Smooth muscle cell of trachea (primary cell): ENCODE results near the gene LTB4R2. TPM values are rescaled to one million over a fixed set of nuclear protein-coding genes. Genes with fewer than 3 reads are reported as not detected.

Experiments used
- total RNA-seq: library from RNA; depleted of rRNA; stranded (reverse); fragments of >200 nt; gene quantifications from 2 replicates; pipeline ENCODE4 v1.2.1, GENCODE V29; 2014

The LTB4R2 gene, protein sequence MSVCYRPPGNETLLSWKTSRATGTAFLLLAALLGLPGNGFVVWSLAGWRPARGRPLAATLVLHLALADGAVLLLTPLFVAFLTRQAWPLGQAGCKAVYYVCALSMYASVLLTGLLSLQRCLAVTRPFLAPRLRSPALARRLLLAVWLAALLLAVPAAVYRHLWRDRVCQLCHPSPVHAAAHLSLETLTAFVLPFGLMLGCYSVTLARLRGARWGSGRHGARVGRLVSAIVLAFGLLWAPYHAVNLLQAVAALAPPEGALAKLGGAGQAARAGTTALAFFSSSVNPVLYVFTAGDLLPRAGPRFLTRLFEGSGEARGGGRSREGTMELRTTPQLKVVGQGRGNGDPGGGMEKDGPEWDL
- 3.8 and 4.6 TPM in 2 replicates for total RNA-seq

DNA sequence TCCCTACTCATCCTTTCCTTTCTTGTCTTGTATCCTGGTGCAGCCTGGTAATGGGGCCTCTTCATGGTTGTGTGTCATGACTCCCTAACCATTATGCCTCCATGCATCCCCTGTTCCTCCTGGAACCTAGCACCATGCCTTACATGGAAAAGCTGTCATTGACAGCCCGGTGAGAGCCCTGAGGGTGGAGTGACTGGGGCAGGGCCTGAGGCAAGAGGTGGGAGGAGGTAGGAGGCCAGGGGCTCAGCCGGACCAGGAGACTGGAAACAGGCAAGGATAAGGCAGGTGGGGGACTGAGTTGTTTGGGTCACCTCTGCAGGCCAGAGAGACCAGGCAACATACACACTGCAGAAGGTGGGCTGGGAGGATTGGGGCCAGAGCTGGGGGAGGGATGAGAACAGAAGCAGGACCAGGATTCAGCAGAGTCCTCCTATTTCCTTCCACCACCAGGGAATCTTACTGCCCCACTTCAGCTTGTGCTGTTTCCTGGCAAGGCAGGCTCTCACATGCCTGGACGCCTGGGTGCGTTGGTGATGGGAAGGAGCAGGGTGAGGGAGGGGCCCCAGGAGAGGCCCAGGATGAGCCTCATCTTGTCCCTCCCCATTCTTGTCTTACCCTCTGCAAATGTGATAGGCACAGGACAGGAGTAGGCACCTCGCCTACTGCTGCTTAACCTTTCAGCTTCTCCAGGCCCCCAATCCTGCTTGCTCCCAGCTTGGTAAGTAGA is at the start of gene LTB4R2:
TSS of gene LTB4R2 (plus strand) at position 603 of the 727 bp plus-strand sequence. CDS start 525 bp downstream, outside the sequence.

DNA sequence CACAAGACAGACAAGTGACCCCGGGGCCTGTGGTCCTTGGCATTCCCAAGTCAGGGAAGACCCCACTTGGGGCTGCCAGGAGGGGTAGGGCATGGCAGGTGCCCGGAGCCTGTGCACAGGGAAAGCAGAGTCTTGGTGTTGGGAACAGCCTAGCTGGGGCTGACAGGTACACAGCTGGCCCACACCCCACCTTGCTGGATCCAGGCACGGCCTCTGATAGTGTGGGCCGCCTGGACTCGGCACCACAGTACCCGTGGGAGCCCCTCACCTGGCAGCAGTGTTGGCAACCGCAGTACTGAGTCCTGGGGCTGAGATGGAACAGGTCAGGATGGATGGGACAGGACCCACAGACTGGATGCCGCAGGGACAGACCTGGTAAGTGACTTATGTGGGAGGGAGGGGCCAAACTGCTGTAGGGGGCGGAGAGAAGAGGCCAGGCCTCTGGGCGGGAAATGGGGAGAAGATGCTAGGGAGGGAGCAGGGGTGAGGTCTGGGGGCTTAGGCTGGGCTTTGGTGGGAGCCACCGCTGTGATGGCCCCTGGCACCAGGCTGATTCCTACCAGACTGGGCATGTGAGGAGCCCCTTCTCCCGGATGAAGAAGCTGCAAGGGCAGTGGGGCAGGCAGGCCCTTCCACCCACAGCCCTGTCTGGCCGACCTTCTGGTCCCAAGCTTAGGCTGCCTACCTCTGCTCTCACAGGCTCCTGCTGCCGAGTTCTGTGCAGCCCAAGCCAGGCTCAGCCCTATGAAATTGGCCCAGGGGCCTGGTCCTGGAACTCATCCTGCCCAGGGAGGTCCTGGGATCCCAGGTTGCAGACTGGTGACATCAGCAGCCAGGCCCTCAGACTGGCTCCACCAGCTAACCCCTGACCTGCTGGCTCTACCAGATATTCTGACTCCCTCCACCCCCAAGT is 46.9 kb upstream of the LTB4R2 start, which contains the start of gene TGM1:
TSS of gene TGM1 (minus strand) at position 357 of the 913 bp plus-strand sequence. CDS start 825 bp downstream, outside the sequence.

DNA sequence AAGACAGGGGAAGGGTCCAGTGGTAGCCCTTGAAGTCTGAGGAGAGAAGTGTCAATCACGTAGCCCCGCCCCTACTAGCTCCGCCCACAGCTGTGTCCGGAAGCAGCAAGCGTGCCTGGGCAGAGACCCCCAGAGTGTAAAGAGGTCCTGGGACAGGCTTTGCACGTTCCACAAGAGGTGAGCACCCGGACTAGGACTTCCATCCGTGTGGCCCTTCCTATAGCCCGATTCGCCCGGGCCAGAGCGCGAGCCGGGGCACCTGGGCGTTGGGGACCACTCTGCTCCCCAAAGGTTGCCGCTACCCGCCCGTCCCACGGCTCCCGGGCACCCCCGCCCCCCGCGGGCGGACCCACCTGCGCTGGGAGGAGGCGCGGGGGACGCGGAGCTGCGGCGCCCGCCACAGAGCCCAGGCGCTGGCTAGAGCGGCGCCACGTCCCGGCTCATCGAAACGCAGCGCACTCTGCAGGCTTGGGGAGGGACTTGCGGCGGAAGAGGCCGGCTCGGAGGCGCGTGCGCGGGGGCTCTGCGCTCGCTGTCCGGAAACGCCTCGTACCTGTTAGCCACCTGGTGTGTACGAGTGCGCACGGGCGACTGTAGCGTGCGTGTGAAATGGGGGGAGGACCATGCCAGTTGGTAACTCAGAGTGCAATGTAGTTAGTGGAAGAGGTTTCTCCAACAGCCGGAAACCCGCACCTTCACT is 38.7 kb upstream of the LTB4R2 start, which contains the start of gene RABGGTA:
TSS of gene RABGGTA (minus strand) at position 464 of the 700 bp plus-strand sequence. CDS start 482 bp downstream, outside the sequence.

DNA sequence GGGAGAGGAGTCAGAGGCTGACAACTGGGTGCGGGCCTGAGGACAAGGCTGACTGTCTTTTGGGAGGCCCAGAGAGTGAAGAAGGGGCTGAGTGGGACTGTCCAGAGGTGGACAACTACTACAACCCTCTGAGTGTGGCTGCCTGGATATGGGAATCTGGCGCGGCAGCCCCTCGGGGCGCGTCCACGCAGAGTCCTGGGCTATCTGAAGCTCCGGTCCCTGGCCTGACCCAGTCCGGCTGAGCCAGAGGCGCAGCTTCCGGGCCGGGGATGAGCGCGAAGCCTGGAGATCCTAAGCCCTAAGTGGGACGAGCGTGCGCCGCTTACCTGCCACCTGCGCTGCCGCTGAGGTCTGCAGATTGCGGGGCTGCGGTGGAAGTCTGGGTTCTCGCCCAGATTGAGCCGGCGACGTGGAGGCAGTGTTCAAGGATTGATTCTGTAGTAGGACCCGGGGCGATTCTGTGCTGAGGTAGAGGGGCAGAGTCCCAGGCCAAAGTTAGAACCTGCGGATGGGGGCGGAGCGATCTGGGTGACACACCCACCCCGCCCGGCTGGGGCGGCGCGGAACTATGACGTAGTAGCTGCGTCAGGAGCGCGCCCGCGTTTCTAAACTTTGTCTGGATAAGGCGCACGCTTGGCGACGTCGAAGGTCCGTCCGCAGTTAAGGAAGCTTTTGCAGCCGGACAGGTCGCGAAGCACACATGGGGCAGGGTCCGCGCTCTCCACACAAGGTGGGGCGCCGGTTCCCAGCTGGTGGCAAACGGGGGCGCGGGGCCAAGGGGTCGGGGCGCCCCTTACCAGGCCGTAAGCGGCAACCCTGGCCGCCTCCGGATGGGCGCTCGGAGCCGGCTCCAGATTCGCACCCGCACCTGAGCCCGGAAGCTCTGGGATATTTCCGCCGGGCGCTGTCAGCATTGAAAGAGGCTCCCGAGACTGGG is 10.4 kb upstream of the LTB4R2 start, which contains the start of the genes DHRS1 and NOP9:
TSS of gene DHRS1 (minus strand) at position 526 of the 937 bp plus-strand sequence. CDS start 674 bp downstream, outside the sequence.
TSS of gene NOP9 (plus strand) at position 596 of the 937 bp plus-strand sequence. CDS start at position 701, 105 bp downstream.

DNA sequence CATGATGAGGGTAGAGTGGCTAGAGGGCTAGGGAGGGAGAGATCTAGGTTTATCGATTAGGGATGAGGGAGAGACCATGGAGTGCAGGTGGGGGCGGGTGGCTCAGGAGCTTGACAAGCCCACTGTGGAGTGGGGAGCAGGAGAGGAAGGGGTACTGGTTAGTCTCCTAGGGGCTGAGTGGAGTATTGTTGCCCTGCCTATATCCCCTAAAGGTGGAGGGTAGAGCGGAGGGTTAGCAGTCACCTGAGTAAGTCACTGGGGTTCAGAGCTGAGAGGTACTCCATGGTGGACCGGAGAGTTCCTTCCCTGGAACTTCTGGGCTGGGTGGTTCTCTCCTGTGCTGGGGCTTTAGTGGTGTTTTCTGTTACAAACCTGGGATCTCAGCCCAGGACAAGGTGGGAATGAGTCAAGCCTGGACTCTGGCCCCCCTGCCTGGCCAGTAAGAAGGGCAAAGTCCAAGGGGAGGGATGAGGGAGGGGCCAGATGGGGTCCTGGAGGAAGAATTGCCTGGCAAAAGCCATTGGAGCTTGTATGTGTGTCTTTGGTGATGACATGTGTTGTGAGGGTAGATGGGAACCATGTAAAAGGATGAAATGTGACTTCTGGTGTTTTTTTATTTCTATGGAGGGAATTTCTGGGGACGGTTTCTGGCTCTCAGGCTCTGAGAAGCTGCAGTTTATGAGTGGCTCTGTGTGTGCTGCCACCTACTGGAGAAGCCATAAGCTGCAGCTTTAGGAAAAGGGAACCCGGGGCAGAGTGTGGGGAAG is 2.2 kb upstream of the LTB4R2 start, which contains the start of gene CIDEB:
TSS of gene CIDEB (minus strand) at position 403 of the 767 bp plus-strand sequence. CDS start at position 284, 119 bp downstream.

DNA sequence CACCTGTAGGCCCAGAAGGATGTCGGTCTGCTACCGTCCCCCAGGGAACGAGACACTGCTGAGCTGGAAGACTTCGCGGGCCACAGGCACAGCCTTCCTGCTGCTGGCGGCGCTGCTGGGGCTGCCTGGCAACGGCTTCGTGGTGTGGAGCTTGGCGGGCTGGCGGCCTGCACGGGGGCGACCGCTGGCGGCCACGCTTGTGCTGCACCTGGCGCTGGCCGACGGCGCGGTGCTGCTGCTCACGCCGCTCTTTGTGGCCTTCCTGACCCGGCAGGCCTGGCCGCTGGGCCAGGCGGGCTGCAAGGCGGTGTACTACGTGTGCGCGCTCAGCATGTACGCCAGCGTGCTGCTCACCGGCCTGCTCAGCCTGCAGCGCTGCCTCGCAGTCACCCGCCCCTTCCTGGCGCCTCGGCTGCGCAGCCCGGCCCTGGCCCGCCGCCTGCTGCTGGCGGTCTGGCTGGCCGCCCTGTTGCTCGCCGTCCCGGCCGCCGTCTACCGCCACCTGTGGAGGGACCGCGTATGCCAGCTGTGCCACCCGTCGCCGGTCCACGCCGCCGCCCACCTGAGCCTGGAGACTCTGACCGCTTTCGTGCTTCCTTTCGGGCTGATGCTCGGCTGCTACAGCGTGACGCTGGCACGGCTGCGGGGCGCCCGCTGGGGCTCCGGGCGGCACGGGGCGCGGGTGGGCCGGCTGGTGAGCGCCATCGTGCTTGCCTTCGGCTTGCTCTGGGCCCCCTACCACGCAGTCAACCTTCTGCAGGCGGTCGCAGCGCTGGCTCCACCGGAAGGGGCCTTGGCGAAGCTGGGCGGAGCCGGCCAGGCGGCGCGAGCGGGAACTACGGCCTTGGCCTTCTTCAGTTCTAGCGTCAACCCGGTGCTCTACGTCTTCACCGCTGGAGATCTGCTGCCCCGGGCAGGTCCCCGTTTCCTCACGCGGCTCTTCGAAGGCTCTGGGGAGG is 985 bp downstream of the LTB4R2 start, which contains the start of gene LTB4R:
TSS of gene LTB4R (plus strand) at position 857 of the 959 bp plus-strand sequence. CDS start 4,150 bp downstream, outside the sequence.

DNA sequence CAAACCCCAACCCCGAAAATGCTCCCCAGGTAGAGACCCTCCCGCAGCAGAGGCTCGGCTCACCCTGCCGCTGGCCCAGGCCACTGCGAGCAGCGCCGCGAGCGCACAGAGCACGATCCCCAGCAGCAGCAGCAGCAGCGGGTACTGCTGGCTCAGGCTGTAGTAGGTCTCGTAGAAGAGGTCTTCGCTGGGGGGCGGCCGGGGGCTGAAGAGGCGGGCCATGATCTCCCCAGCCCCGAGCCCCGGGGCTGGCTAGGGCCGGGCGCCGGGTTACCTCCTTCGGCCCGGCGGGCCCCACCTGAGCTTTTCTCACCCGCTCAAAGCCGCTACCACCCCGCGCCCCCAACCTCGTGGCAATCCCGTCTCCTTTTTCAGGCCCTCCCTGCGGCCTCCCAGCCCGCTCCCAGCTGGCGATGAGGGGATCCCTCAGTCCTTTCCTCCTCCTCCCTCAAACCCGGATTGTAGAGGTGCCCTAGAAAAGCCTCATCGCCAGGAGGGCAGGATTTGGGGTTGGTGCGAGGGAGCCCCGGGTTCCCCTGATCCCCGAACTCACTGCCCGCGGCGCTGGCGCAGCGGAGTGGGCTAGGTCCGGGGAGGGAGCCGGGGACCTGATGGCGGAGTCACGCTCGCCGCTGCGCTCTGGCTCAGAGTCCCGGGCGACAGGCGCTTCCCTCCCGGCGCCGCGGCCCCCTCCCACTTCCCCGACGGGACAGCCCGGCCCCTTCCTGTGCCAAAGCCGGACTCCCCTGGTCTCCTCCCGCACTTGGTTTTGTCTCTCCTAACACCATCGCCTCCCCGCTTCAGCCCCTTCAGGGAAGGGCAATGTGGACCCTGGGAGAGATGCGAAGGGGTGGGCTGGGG is 24.7 kb downstream of the LTB4R2 start, which contains the start of gene ADCY4:
TSS of gene ADCY4 (minus strand) at position 641 of the 861 bp plus-strand sequence. CDS start at position 222, 419 bp downstream.

DNA sequence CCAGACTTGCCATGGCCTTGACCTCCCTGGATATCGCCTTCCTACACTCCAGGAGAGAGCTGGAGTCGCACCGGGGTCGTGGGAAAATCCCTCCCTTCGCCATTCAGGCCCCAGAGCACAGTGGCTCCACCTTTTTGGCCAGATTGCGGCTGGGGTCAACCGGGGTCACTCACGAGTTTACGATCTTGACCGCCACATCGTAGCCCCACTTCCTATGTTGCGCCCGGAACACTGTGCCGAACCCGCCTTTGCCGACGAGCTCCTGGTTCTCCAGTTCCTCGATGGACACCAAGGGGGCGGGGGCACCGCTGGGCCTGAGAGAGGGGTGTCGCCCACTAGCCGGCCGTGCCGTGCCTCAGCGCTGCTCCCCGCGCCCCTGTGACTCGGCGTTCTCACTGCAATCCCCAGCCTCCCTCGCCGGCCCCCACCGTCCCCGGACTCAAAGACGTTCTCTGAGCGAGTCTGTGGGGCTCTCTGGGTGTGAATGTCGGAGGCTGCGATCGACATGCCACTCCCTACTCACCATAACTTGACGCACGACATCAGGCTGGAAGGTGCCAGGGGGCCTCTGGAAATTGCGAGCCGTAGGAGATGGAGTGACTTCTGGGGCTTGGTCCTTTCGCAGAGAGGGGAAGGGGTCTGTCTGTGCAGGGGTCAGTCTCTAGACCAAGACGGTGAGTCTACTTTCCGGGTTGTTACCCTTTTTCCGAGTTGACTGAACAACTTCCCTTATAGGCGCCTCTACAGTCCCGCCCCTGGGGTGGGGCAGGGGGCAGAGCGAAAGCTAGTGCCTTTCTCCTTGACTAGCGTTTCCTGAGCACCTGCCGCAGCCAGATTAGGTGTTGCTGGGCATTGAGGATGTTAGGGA is 29.6 kb downstream of the LTB4R2 start, which contains the start of gene RIPK3:
TSS of gene RIPK3 (minus strand) at position 708 of the 868 bp plus-strand sequence. CDS start at position 543, 165 bp downstream.

Other genes starting within 250 kb of the LTB4R2 start
- not detected in 2 replicates for gene CPNE6, start 238.6 kb upstream of the LTB4R2 start, total RNA-seq
- gene PCK2, start 215.8 kb upstream of the LTB4R2 start, total RNA-seq: 25.0 and 35.4 TPM in 2 replicates
- 69.5 and 88.2 TPM in 2 replicates for gene DCAF11, start 195.4 kb upstream of the LTB4R2 start, total RNA-seq
- 0.83 and 0.87 TPM in 2 replicates for gene NRL, start 195.2 kb upstream of the LTB4R2 start, total RNA-seq
- 0.33 and 0.44 TPM in 2 replicates for gene FITM1, start 179.5 kb upstream of the LTB4R2 start, total RNA-seq
- 132 and 143 TPM in 2 replicates for gene PSME1, start 173.9 kb upstream of the LTB4R2 start, total RNA-seq
- 11.1 and 25.2 TPM in 2 replicates for gene EMC9, start 168.5 kb upstream of the LTB4R2 start, total RNA-seq
- 87.2 and 117 TPM in 2 replicates for gene PSME2, start 163.5 kb upstream of the LTB4R2 start, total RNA-seq
- gene RNF31, start 162.6 kb upstream of the LTB4R2 start, total RNA-seq: 35.5 and 57.9 TPM in 2 replicates
- gene IRF9, start 148.9 kb upstream of the LTB4R2 start, total RNA-seq: 87.8 and 104 TPM in 2 replicates
- gene REC8, start 138.1 kb upstream of the LTB4R2 start, total RNA-seq: 1.8 and 2.3 TPM in 2 replicates
- gene IPO4, start 121.3 kb upstream of the LTB4R2 start, total RNA-seq: 39.4 and 47.6 TPM in 2 replicates
- gene TM9SF1, start 114.7 kb upstream of the LTB4R2 start, total RNA-seq: 87.0 and 90.6 TPM in 2 replicates
- gene TSSK4, start 104.4 kb upstream of the LTB4R2 start, total RNA-seq: not detected in 2 replicates
- 27.6 and 44.5 TPM in 2 replicates for gene CHMP4A, start 96.7 kb upstream of the LTB4R2 start, total RNA-seq
- 11.1 and 25.5 TPM in 2 replicates for gene MDP1, start 94.1 kb upstream of the LTB4R2 start, total RNA-seq
- gene NEDD8, start 77.8 kb upstream of the LTB4R2 start, total RNA-seq: 143 and 203 TPM in 2 replicates
- gene GMPR2, start 77.2 kb upstream of the LTB4R2 start, total RNA-seq: 94.2 and 119 TPM in 2 replicates
- gene TINF2, start 67.5 kb upstream of the LTB4R2 start, total RNA-seq: 68.9 and 83.2 TPM in 2 replicates
- gene TGM1, start 47.0 kb upstream of the LTB4R2 start, total RNA-seq: 0.83 and 1.5 TPM in 2 replicates
- gene RABGGTA, start 38.5 kb upstream of the LTB4R2 start, total RNA-seq: 23.3 and 31.6 TPM in 2 replicates
- gene DHRS1, start 10.4 kb upstream of the LTB4R2 start, total RNA-seq: 19.8 and 22.1 TPM in 2 replicates
- gene NOP9, start 10.3 kb upstream of the LTB4R2 start, total RNA-seq: 19.3 and 25.1 TPM in 2 replicates
- gene CIDEB, start 2.2 kb upstream of the LTB4R2 start, total RNA-seq: 1.5 and 2.6 TPM in 2 replicates
- 0.87 and 4.1 TPM in 2 replicates for gene LTB4R, start 1.4 kb downstream of the LTB4R2 start, total RNA-seq
- 9.6 and 11.7 TPM in 2 replicates for gene ADCY4, start 24.9 kb downstream of the LTB4R2 start, total RNA-seq
- gene RIPK3, start 29.9 kb downstream of the LTB4R2 start, total RNA-seq: 2.9 and 6.8 TPM in 2 replicates
- gene NFATC4, start 58.0 kb downstream of the LTB4R2 start, total RNA-seq: 108 and 149 TPM in 2 replicates
- gene NYNRIN, start 88.9 kb downstream of the LTB4R2 start, total RNA-seq: 20.4 and 42.7 TPM in 2 replicates
- 4.1 and 11.4 TPM in 2 replicates for gene CBLN3, start 119.5 kb downstream of the LTB4R2 start, total RNA-seq
- gene KHNYN, start 119.8 kb downstream of the LTB4R2 start, total RNA-seq: 55.3 and 67.8 TPM in 2 replicates
- 12.4 and 16.4 TPM in 2 replicates for gene SDR39U1, start 132.6 kb downstream of the LTB4R2 start, total RNA-seq
- gene CMA1, start 198.1 kb downstream of the LTB4R2 start, total RNA-seq: not detected in 2 replicates